Uterus (tissue), 2 donors: ENCODE measurements around the gene ITGA2.

ENCODE experiments used
- POLR2A ChIP-seq, 2 donors: fragments of 450-650 bp; IDR thresholded peaks; one replicate each; pipeline ENCODE4 v1.6.1; 2016; ENCODE audit warnings: antibody characterized with exemption in 2 of 2, mild to moderate bottlenecking in 1 of 2, moderate library complexity in 1 of 2
- TF ChIP-seq, protein P1 (sequence below), 4 experiments: fragments of 200-600 bp in 2 of 4; fragments of 450-650 bp in 2 of 4; sonication (generic) in 2 of 4; IDR thresholded peaks; one replicate each; pipeline ENCODE4 v1.5.1; 2016 to 2019; ENCODE audit warnings: antibody characterized with exemption in 4 of 4, mild to moderate bottlenecking in 2 of 4, moderate library complexity in 1 of 4

DNA sequence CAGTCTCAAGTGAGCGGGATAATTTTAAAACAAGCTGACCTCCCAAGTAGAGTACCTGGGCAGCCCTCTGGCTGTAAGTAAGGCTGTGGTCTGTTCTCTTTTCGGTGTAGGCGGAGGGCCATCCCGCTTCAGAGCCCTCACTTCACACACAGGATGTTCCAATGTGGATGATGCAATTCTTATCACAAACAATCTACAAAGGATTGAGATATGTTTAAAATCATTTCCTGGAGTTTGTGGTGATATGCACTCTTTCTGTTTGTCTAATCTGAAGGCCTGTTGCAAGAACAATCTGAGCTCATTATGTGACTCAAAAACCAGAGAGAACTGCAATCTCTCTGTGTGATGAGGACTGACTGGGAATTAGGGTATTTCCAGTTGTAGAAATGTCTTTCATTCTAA is 42.5 kb downstream of the ITGA2 start:
- TF ChIP-seq, protein P1, sequence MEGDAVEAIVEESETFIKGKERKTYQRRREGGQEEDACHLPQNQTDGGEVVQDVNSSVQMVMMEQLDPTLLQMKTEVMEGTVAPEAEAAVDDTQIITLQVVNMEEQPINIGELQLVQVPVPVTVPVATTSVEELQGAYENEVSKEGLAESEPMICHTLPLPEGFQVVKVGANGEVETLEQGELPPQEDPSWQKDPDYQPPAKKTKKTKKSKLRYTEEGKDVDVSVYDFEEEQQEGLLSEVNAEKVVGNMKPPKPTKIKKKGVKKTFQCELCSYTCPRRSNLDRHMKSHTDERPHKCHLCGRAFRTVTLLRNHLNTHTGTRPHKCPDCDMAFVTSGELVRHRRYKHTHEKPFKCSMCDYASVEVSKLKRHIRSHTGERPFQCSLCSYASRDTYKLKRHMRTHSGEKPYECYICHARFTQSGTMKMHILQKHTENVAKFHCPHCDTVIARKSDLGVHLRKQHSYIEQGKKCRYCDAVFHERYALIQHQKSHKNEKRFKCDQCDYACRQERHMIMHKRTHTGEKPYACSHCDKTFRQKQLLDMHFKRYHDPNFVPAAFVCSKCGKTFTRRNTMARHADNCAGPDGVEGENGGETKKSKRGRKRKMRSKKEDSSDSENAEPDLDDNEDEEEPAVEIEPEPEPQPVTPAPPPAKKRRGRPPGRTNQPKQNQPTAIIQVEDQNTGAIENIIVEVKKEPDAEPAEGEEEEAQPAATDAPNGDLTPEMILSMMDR (IDR thresholded peaks at IDR 0.05): no peak
- TF ChIP-seq POLR2A (IDR thresholded peaks at IDR 0.05): no peak
